HG03064 (cell line): ENCODE measurements around the gene MAN2B2.
"Not testable (repeated sequence)": the region's sequence is repeated elsewhere in the genome, so short reads cannot be mapped to it uniquely, and the experiment has no call there.

Experiments
- ATAC-seq: cut with Tn5 transposase; IDR thresholded peaks from one replicate; pipeline ENCODE4 v1.9.1; 2021; ENCODE audit warnings: low read depth; ENCODE audit not compliant: unreplicated experiment

MAN2B2 gene

DNA sequence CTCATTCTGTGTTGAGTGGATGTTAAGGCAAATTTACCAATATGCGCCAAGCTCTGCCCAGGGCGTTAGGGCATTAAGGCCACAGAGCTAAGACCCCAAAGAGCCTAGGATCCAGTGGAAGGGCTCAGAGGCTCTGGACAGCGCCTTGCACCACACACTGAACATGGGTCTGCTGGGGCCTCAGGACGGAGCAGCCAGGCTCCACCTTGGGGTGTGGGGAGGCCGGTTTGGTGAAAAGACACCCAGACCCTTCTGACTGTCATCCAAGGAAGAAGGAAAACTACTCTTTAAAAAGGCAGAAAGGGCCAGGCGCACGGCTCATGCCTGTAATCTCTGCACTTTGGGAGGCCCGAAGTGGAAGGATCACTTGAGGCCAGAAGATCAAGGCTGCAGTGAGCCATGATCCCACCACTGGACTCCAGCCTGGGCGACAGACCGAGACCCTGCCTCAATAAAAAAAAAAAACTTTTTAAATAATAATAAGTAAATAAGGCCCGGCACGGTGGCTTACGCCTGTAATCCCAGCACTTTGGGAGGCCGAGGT, 64.2 kb downstream of the MAN2B2 start:
- ATAC-seq: no peak

- ATAC-seq: peak; percentile 80
These were observed 65.5 kb downstream of the MAN2B2 start, which contains the start of gene MRFAP1 for GRCh38 chr4:6640292-6641163. MRFAP1 (plus strand) TSS chr4:6640685; CDS start chr4:6640863, 178 bp downstream.

DNA sequence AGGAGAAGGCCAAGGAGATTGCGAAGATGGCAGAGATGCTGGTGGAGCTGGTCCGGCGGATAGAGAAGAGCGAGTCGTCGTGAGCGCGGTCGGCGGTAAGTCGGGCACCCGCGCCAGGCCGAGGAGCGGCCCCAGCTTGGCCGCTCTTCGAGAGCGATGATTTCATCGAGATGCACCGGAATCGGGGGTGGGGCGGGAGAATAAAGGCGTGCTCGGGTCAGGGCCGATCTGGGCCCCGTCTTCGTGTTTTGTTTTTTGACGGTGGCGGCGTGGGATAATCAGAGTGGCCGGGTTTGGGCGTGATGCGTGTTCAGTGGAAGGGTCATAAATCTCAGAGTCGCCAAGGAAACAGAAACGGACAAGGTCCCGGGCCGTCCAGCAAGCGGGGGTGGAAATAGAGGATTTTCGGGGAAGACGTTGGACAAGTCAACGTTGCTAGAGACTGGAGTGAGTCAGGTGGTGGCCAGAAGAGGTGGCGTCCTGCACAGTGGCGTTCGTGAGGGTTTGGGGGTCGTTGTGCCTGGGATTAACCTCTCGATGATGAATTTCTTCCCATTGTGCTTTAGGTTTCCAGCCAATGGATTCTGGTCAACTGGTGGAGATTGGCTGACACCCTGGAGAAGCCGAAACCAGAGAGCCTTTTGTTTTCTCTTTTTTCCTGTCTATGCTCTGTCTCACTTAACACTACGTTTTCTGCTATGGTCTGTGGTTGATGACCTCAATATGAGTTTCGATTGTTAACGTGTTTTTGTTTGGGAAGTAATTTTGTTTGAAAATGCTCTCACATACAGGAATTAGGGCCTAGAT, 66.4 kb downstream of the MAN2B2 start:
- peak; percentile 33 for ATAC-seq

GRCh38 chr4:6641971-6642320, 67.0 kb downstream of the MAN2B2 start:
- no peak for ATAC-seq

DNA sequence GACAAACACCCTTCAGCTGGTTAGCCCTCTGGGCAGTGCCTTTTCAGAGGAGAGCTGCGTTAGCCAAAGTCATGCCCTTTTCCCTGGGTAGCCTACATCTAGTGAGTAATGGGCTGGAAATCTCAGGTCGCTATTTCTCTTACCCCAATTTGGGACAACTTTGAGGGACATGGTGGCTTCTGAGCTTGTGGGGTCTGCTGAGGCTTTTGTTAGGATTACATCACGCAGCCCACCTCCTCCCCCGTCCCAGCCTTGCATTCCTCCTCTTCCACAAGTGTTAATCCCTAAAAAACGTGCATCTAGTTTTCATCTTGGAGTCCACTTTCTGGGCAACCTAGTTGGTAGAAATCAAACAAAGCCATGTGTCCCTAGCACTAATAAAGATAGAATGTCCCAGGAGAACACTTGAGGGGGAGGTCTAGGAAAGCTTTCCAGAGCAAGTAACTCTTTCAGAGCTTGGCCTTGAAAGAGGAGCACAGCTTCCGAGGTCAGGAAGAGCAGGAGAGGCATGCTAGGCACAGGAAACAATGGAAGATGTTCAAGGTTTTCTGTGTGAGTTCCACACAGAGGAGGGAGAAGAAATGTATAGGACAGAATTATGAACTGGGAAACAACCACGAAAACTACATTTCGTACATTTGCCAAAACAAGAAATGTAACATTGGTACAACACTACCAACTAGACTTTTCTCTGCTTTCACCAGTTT, 68.3 kb downstream of the MAN2B2 start:
- ATAC-seq: no peak

DNA sequence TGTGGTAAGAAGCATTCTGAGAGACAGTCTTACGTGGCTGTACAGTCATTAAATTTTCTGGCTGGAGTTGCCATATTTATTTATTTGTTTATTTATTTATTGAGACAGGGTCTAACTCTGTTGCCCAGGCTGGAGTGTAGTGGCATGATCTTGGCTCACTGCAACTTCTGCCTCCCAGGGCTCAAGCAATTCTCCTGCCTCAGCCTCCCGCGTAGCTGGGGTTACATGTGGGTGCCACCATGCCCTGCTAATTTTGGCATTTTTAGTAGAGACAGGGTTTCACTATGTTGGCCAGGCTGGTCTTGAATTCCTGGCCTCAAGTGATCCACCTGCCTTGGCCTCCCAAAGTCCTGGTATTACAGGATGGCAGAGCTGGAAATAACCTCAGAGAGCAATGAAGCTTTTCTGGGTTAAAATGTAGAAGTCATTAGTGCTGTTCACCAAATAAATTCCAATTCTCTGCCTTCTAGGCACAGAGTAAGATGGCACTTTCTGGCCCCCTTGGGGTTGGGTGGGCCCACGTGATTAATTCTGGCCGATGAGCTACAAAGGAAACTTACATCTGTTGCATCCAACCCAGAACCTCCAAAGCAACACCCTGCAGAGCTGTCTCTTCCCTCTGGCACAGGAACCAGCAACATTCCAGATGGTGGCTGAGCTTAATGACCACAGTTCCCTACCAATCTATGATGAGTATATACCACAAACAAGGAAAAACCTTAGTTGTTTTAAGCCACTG, 70.0 kb downstream of the MAN2B2 start:
- ATAC-seq: no peak

GRCh38 chr4:6647169-6647568, 72.2 kb downstream of the MAN2B2 start:
- ATAC-seq: no peak

DNA sequence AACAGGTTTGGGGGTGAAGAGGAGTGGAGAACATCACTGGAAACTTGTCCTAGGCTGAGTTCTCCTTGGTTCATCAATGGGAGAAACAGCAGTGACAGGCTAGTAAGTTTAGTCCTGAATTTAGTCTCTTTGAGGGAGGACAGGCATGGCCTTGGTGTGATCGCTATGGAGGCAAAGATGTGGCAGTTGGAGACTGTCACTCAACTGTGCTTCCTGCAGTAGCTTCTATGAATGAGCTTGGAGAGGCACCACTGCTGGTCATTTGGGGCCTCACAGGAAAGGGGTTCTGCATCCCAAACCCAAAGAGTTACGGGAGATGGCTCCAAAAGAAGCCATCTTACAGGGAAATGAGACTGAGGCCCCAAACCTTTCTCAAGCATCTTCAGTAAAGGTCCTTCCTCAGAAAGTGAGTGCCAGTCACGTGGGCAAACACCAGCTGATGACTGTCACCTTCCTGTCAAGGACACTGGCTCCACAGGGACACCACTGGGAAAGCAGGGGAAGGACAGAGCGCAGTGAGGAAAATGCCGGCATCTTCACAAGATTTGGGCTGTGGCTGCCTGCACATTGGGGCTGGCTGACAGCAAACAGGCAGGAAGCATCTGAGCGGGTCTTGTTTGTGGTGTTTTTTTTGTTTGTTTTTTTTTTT, 72.7 kb downstream of the MAN2B2 start:
- no peak for ATAC-seq

GRCh38 chr4:6649216-6649615, 74.2 kb downstream of the MAN2B2 start:
- ATAC-seq: no peak

DNA sequence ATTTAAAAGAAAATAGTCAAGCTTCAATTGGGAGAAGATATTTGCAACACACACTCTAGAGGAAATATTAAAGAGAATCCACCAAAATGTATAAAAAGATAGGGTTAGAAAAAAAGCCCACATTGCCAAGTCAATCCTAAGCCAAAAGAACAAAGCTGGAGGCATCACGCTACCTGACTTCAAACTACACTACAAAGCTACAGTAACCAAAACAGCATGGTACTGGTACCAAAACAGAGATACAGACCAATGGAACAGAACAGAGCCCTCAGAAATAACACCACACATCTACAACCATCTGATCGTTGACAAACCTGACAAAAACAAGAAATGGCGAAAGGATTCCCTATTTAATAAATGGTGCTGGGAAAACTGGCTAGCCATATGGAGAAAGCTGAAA, 79.2 kb downstream of the MAN2B2 start:
- ATAC-seq: not testable (repeated sequence)

DNA sequence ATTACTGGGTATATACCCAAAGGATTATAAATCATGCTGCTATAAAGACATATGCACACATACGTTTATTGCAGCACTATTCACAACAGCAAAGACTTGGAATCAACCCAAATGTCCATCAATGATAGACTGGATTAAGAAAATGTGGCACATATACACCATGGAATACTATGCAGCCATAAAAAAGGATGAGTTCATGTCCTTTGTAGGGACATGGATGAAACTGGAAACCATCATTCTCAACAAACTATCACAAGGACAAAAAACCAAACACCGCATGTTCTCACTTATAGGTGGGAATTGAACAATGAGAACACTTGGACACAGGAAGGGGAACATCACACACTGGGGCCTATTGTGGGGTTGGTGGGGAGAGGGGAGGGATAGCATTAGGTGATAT, 80.3 kb downstream of the MAN2B2 start:
- not testable (repeated sequence) for ATAC-seq

GRCh38 chr4:6655924-6656323, 80.9 kb downstream of the MAN2B2 start:
- no peak for ATAC-seq

DNA sequence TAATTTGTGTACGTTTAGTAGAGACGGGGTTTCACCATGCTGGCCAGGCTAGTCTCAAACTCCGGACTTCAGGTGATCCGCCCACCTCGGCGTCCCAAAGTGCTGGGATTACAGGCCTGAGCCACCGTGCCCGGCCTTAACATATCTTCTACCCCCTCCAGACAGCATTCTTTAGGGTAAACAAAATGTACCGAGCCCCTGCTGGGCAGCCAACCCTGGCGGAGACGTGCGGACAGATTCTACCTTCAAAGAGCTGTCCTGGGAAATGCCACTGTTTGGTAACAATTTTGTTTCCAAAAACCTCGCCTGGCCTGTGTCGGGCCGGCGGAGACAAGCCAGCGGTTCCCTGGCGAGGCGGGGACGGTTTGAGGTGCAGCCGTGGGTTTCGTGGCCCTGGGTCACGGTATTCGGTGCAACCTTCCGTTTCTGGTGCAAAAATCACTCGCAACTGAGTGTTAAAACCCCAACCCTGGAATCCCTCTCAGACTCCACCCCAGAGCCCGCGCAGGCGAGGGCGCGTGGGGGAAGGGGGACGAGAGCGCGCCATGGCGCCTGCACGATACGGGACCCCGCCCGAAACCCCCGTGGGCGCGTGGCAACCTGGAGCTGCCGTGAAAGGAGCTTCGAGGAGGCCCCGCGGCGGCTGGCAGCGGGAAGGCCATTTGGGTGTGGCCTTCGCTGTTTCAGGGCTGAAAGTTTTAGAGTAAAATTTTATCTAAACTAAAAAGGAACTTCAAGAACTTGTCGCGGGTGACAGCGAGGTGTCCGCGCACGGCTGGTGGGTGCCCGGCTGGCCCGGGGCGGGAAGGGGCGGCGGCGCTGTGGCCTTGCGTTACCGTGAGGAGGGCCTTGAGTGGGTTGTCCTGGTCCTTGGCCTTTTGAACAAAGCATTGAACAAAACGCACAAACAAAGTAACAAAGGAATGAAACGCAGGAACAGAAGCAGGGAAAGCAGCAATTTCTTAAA, 82.5 kb downstream of the MAN2B2 start:
- no peak for ATAC-seq

- no peak for ATAC-seq
These were observed 83.2 kb downstream of the MAN2B2 start for GRCh38 chr4:6658209-6658595.

DNA sequence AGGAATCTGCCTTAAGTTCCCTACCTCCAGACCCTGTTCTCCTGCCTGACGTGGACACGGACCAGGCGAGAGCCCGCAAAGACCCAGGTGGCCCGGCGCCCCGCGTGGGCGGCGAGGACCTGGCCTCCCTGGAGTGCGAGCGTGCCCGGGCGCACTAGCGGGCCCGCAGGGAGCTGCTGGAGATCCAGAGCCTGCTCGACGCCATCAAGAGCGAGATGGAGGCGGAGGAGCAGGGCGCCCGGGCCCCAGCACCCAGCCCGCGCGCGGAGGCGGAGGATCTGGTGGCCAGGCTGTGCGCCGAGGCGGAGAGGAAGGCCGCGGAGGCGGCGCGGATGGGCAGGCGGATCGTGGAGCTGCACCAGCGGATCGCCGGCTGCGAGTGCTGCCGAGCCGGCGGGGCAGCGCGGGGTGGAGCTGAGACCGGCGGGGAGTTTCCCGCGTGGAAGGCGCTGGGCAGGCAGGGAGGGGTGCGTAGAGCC, 83.6 kb downstream of the MAN2B2 start:
- ATAC-seq: no peak

DNA sequence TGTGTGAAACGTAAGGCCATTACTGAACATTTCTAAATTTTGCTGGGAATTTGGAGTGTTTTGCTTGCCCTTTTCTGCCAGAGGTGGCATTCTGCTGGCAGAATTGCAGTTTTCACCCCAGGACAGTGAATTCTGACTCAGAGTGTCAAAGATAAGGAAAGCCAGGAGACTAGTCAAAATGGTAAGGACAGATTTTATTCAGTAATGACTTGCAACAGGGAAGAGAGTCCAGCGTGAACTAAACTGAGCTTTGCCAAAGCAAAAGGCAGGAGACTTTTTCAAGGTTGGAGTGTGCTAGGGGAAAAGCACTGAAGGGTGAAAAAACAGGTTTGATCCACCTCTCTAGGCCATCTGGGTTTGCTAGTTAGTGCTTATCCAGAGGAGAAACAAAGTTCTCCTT, 84.9 kb downstream of the MAN2B2 start:
- no peak for ATAC-seq

DNA sequence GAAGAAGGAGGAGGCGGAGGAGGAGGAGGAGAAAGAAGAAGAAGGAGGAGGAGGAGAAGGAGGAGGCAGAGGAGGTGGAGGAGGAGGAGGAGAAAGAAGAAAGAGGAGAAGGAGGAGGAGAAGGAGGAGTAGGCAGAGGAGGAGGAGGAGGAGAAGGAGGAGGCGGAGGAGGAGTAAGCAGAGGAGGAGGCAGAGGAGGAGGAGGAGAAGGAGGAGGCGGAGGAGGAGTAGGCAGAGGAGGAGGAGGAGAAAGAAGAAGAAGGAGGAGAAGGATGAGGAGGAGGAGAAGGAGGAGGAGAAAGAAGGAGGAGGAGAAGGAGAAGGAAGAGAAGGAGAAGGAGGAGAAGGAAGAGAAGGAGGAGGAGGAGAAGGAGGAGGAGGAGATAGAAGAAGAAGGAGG, 85.4 kb downstream of the MAN2B2 start:
- ATAC-seq: no peak

- ATAC-seq: no peak
These were observed 87.6 kb downstream of the MAN2B2 start for GRCh38 chr4:6662591-6662990.
